GM19372 (cell line): ENCODE measurements around the gene TENM4.
A peak's percentile ranks its signal among the peaks of the same experiment; 100 is the strongest.

ENCODE experiments used
- ATAC-seq: cut with Tn5 transposase; IDR thresholded peaks from one replicate; pipeline ENCODE4 v1.9.1; 2021; ENCODE audit warnings: mild to moderate bottlenecking, low read depth, moderate library complexity; ENCODE audit not compliant: unreplicated experiment

Gene TENM4

DNA sequence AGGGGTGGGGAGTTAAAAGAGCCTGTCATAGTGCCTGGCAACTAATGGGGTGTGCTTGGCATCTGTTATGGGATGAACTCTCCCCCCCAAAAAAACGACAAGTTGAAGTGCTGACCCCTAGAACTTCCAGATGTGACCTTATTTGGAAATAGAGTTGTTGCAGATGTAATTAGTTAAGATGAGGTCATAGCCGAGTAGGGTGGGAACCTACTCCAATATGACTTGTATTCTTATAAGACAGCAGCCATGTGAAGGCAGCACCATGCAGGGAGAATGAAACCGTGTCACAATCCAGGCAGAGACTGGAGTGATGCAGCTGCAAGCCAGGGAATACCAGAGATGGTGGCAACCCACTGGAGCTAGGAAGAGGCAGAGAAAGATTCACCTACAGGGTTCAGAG, 394.5 kb downstream of the TENM4 start:
- no peak for ATAC-seq

DNA sequence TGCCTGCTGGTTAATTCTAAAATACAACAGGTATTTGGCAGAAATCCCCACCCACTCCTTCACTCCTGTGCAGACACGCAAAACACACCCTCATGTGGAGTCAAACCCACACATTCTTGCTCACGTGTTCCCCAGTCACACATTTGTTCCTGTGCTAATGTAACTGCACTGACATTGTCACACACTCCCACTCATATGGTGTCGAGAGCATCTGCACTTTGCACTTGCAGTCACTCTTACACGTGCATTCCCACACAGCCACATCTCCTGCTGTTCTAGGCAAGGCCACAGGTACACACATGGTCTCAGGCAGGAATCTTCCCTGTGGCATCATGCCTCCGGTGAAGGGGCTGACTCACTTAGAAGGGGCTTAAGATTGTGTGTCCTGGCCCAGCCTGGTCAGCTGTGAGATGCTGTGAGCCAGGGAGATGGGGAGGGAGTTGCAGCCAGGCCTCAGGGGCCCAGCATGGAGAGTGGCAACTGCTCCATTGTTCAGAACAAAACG, 395.0 kb downstream of the TENM4 start:
- ATAC-seq: no peak

DNA sequence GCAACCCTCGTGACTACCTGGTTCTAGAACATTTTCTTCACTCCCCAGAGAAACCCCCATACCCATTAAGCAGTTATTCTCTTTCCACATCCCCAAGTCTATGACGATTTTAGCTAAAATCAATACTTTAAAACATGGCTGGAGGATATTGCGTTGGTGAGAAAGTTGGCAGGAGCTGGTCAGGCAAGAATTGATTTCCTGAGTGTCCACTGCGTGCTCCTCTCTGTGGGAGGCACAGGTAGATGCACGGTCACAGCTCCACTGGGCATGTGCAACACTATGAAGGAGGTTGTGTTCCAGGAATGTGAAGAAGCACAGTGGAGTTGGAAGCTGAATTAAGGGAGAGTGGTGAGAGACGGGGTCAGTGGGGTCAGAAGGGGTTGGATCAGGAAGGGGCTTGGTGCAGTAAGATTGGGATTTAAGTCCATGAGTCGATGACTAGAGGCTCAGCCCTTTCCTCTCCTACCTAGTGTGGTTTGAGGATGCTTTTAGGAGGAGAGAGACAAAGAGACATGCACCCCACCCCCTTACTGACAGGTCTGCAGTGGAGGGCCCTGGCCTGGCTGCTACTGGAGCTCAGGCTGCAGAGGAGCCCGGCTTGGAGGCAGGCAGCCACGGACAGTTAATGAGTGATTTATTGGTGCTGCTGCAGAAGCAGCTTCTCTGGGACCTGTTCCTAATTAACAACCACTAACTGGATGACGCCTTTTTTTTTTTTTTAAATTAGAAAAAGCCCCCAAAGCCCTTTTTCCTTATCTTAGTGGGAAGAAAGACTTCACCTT, 395.6 kb downstream of the TENM4 start:
- ATAC-seq: no peak

DNA sequence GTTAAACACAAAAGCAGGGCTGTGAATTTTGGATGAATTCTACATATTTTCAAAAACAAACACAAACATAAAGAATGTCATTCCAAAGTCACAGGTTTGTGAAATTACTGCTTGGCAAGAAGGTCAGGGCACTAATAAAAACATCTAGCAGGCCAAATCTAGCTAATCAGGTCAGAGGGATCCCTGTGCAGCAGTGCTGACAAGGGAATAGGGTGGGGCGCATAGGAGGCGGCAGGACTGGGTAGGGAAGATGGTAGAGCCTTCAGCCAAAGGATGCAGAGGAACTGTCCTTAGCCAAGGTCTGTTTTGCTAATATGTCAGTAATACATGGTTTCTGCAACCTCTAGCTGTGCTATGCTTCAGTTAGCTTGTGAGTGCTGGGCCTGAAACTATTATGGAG, 396.6 kb downstream of the TENM4 start:
- ATAC-seq: no peak

DNA sequence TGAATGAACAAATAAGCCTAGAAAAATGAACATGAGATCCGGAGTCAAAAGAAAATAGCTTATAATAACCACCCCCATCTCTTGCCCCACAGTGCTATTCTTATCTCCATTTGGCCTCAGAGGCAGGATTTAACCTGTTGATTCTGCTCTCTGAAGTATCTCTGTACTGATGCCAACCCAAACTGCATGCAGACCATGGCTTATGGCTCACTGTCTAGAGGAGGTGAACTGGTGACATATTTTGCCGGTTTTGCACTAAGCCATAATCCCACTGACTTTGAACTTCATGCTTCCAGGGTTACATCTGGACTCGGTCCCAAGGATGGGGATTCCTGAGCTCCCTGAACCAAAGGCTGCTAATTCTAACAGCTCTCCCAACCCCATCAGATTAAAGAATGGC, 397.1 kb downstream of the TENM4 start:
- no peak for ATAC-seq

DNA sequence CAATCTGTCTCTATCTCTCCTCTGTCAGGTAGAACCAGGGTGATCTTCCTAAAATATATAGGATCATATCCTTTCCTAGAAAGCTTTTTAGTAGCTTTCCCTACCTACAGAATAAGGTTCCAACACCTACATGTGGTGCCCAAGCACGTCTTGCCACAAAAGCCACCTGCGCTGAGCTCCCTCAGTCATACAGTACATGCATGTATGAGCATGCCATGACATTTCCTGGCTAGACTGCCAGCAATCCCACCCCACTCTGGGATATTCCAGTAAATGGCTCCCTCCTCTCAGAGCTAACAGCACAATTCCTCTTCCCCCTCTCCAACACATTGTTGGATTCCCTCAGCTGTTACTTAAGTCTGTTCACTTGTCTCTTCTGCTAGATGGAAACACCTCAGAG, 398.0 kb downstream of the TENM4 start:
- ATAC-seq: no peak

DNA sequence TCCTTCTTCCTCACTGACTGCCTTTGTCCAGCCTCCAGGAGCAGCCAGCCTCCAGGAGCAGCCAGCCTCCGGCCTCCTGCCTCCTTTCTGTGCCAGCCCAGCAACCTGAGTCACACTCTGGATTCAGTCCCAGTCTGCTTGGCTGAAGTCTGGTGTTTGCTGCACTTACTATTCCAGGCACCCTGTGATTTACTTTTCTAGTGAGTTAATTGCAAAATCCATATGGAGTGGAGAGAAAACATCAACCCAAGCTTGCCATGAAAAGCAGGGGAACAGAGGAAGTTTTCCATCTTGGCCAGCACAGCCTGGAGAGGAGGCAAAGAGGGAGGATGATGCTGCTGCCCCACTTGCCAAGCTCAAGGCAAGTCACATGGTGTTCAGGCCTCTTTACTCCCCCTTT, 400.5 kb downstream of the TENM4 start:
- ATAC-seq: no peak

DNA sequence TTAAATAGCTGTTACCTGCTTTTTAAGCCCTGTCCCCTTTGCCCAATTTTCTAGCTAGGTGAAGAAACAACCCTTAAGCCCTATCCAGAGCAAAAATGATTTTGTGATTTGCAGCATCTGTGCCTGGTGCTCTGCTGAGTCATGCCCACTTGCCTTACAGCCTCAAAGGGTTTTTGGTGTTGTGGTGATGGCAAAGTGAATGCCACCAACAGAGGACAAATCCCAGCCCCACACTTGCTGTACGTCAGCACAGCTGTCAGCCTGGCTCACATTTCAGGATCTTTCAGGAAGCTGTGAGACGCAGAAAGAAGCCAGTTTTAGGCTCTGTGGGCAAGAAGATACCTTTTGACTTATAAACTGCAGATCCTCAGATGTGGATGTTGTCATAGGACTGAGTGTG, 401.7 kb downstream of the TENM4 start:
- no peak for ATAC-seq

DNA sequence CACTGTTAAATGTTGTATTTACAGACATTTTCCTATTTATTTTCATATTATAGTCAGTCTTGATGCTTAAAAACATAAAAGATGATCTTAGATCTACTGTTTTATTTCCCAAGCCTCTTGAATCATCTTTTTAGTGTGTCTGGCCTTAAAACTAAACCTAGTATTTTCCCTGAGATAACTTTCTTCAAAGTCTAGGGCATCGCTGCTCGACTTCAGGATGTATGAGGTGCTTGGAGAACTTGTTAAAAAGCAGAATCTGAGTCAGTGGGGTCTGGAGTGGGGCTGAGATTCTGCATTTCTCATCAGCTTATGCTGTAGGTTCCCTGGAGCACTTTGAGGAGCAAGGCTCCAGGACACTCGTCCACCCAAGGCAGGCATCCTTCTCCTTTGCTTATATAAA, 404.9 kb downstream of the TENM4 start:
- ATAC-seq: no peak

DNA sequence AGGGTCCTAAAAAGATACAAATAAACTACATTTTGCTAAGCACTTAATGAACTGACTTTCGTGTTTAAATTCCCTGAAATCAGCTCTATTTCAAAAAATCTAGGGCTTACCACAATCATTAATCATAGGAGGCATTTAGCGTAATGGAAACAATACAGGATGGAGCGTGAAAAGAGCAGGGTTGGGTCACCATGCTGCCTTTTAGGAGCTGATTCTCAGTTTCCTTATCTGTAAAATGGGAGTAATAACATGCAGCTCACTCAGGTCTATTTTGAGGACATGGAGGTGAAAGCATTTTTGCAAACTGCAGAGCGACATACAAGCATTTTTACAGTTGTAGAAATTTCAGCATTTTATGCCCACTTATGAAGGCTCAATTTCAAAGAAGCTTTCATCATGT, 407.0 kb downstream of the TENM4 start:
- ATAC-seq: no peak

DNA sequence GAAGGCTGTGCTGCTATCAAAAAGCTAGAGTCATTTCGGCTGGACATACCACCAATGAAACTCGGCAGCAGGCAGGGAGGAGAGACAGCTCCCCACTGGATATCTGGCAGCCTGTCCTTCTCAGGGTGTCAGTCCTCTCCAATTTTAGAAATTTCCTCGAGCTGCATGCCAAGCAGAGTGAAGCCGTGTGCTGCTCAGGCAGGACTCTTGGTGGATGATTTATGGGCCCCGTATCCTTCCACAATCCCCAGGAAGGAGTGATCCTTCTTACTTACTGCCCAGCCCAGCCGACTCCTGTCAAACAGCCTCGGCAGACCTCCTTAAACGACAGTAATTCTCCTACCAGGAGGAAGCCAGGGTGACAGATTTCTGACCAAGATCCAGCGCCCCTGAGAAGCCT, 410.4 kb downstream of the TENM4 start:
- ATAC-seq: no peak

DNA sequence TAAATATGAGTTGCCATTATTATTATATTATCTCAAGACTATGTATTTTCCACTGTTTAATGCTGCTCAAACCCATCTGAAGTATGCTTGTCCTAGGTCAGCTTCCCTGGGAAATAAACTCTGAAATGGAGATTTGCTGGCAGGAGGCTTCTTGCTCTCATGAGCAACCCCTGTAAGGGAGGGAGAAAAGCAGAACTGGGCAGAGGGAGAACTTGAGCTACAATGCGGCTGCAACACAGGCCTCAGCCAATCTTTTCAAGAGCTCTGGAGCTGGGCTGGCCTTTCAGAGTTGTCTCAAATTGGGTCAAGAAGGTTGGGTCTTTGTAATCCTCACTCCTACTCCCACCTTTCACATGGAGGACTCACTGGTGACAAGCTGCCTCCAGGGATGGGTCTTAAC, 412.6 kb downstream of the TENM4 start:
- ATAC-seq: no peak

DNA sequence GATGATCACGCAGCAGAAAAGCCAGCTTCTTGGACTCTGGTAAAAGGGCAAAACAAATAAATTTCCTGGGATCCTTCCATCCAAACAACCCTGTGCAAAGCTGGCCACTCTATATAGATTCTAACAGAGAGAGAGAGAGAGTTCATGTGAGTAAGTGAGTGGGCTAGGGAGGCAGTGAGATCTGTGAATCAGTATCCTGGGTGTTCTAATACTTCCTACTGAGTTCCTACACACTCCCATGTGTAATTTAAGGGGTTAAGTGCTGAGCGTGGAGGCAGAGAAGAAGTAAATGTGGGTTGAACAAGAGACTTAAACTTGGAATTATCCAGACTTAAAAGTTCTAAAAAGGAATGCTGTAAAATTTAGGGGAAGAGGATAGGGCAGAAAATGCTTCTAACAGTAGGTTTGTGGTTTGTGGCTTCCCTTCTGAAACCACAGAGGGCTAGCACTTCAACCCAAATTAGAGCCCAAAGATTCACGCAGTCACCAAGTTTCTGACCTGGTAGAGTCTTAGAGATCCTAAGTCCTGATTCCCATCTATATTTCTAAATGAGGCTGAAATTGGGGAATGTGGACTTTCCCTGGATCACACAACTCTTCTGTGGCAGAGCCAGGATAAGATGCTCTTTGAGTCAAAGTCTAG, 413.9 kb downstream of the TENM4 start:
- ATAC-seq: peak; percentile 82

DNA sequence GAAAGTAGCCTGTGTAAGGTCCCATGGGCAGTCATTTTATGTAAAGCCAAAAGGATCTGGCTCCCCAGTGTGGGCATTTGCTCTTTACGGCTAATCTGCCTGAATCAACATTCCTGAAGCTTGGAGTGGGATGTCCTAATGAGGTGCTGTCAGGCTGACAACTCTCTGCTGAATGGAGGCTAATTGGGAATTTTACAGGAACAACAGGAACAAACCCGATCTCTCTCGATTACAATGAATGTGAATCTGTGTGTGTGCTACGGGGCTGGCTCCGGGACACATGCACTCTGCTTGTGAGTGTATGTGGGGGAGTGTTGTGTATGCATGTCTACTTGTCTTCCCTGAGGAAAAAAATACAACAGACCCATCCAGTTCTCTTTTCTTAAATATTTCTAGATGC, 415.2 kb downstream of the TENM4 start:
- ATAC-seq: no peak

DNA sequence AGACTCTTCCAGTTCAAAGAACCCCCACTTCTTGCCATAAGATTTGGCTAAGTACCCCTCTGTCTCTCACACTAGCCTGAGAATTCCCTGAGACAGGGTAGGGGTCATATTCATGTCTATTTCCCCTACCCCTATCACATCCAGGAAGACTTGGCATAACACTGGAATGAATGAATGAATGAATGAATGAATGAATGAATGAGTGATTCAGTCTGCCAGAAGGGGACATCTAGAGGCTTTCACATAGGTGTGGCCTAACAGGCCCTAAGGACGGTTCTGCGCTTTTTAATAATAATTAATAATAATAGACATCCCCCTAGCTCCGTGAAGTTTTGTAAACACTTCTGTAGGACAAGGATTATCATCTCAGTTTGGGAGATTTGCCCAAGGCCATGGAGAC, 415.7 kb downstream of the TENM4 start:
- no peak for ATAC-seq

DNA sequence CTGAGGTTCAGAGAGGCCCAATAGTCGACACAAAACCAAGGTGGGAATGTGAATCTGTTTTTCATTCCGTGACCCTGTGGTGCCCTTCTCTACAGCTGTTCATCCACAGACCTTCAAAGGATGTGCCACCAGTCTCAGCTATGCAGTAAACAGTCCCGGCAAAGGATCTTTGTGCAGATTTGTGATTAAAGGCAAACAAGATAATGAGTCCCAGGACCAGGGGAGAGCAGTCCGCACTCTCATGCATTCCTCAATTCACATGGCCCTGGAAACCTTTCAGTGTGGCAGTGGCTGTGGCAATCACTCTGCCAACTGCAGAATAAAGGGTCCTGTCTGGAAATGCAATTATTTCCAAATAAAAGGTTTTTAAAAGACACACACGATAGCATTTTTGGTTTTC, 418.6 kb downstream of the TENM4 start:
- no peak for ATAC-seq

DNA sequence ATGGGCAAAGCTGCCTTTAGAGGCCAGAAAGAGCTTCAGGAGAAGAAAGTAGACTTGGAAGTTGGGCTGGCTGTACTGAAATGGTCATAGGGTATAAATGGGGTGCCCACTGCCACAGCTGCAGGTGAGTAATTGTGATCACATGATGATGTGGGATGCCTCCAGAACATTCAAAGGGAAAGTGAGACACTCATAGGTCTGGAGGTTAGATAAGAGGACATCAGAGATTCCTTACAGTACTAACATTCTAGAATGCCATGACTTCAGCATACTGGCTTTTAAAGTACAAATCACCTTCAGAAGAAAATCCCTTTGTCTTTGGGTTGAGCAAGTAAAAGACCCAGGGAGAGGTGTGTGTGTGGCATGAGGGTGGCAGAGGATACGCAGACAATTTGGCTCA, 419.2 kb downstream of the TENM4 start:
- no peak for ATAC-seq

DNA sequence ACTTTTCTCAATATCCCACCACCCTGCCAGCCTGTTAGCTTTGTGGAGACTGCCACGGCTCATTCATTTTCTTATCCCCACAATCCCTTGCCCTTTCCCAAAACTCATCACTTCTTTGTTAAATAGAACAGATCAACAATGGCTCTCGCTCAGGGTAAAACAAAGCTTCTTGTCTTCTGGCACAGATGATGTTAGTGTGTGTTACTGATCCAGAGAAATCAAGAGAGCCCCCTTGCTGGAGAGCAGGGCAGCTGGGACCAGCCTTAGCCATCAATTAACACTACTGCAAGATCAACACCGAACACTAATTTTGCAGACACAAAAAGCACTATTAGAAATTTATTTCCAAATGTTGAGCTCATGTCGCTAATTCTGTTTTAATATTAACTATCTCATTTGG, 420.9 kb downstream of the TENM4 start:
- no peak for ATAC-seq

DNA sequence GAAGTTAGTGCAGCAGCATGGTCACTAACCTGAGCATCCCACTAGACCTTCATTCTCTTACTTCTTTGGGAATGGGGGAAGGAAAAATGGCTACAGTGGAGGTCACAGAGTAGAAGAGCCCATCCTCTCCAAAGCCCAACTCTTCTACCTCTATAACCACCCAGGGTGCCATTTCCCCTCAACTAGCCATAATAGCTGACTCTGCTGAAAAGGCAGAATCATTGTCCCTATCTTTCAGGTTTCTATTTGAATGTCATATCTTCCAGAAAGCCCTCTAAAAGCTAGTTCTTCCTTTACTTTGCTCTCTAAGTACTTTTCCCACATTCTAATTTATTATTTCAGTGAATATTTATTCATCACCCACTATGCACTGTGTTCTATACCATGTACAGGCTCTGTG, 421.6 kb downstream of the TENM4 start:
- no peak for ATAC-seq

DNA sequence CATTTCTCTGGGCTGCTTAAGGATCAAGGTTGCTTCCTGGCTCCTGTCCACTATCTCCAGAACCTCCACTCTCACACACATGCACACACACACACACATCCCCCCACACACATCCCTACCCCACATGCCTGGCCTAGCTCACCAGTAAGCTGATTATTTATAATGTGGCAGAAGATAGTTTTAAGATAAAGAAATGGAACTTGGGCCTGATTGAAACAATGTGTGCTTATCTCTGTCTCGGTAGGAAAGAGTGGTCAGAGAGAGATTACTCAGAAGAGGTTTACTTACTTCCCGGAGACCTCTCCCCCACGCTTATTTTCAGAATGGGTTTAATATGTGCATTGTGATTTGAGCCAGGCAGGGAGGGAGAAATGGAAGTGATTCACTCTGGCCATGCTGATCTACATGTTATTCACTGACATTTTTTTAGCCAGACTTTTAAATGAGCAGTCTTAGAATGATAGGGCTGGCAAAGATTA, 422.4 kb downstream of the TENM4 start:
- ATAC-seq: no peak

DNA sequence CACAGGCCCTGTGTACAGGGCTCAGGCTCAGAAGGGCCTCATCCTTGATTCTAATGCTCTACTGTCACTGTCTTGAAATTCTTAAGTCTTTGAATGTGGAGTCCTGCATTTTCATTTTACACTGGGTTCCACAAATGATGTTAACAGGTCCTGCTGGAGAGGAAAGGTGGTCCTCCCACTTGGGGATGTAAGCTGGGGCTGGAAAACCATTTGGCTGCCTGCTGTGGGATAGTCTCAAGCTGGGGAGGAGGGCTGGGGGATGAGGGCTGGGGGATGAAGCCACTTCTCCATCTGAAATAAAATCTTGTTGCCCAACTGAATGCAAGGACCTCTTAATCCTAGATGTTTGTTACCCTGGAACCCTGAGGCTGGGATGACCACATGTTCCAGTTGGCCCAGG, 423.0 kb downstream of the TENM4 start:
- no peak for ATAC-seq

DNA sequence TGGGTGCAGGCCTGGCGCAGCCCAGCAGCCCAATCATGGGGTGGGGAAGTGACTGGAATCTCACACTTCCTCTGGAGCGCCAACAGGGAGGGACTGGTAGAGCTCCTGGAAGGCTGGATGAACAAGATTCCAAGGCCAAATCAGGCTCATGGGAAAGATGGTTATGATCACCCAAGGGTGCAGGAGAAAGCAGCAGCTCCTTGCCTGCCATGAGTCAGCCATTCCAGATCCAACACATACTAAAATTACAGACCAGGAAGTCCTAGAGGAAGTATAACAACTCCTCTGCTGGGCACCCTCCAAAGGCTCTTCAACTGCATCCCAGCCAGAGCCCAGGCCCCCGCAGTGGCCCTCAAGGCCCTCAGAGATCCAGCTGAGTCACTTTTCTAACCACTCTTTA, 427.3 kb downstream of the TENM4 start:
- ATAC-seq: no peak
